Measurements from ENCODE around the gene TRPT1.

The TRPT1 gene

DNA sequence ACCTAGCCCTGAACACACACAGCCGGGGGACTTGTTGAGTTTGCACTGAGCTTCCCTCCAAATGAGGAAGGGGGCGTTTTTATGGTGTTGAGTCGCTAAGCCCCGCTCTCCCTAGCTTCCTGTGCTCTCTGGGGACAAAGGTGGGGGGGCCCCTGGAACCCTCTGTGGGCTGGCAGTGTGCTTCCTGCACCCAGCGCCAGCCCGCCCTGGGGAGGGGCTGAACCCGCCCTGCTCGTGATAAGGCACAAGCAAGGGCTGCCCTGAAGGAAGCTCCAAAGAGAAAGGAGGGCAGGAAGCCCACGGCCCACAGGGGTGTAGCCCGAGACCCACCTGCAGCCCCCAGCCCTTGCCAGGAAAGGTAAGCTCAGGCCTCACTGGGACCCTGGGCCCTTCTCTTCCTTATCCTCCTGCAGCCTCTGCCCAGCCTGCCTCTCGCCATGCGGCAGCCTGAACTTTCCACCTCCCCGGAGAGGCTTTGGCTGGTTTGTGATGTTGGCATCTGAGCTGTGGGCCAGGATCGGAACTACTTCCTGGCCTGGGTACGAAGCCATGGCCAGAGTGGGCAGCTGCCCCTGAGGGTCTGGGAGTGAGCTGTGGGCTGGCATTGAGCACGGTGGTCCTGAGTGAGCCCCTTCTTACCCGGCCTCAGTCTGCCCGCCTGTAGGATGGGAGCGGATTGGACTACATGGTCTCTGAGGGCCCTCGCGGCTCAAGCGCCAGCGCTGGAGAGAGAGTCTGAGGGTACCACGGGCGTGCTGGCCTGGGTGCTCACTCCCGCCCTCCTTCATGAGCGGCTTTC is 19.3 kb downstream of the TRPT1 start, which contains the start of gene FERMT3:
FERMT3 (plus strand) TSS at position 265 of the 799 bp plus-strand sequence. CDS start 644 bp downstream, outside the sequence.
- DNase-seq = no peak

DNA sequence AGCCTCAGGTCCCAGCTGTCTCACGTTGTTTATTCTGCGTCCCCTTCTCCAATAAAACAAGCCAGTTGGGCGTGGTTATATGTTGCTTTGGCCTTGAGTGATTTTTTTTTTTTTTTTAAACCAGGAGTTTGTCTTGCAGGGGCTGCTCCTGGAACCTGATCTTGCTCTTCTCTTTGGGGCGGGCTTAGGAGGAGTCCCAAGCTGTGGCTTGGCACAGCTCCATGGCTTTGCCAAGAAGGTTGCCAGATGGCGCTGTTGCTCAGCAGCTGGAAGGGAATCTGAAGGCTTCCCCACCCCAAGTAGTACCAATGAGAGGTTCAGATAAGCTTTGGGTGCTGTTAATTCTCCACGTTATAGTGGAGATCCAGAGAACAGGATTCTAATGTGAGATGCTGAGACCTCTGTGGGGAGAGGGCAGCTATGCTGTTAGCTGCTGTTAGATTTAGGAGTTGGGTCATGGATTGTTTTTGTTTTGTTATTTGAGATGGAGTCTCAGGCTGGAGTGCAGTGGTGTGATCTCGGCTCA is 21.5 kb downstream of the TRPT1 start:
- peak; percentile 93 for DNase-seq

DNA sequence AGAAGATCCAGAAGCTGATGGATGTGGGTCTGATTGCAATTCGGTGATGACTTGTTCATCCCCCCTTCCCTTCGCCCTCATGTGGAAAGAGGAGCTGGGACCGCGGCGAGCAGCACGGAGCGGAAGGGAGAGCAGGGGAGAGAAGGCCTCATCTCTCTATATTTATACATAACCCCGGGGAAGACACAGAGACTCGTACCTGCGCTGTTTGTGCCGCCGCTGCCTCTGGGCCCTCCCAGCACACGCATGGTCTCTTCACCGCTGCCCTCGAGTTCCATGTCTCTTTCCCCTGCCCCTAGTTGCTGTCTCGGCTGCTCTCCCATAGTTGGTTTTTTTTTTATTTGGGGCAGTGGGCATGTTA is 21.9 kb downstream of the TRPT1 start:
- DNase-seq = no peak

DNA sequence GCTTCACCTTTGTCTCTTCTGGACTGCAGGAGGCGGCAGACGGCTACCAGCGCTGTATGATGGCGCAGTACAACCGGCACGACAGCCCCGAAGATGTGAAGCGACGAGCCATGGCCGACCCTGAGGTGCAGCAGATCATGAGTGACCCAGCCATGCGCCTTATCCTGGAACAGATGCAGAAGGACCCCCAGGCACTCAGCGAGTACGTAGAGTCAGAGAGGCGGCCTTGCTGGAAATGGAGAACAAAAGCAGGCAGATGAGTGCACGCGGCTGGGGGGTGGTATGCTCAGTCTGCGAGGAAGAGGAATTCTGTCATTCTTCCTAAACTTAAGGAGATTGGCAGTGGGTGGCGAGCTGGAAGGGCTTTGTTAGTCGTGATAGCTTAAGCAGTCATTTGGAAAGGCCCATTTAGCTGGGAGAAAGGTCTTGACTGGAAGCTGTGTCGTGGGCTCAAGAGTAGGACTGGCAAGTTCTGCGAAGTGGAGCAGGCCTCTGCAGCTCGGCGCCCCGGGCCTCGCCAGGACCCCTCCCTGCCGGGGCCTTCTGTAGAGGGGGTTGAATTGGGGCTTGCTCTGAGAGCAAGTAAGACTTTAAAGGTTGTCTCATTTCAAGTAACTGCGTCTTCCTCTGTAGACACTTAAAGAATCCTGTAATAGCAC is 22.4 kb downstream of the TRPT1 start:
- DNase-seq = no peak

DNA sequence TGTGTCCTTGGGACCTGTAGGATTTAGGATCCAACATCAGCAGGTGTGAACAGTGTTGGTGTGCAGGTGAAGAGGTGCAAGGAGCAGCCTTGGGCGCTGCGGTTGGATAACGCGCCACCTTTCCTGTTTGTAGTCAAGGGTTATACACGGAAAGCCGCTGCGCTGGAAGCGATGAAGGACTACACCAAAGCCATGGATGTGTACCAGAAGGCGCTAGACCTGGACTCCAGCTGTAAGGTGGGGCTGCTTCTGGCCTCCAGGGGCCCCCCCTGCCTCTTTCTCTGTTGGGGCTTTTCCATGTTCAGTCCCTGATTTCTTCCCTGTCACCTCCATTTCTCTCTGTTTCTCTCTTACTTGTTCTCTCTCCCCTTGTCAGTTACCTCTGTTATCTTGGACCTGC is 23.0 kb downstream of the TRPT1 start:
- no peak for DNase-seq

DNA sequence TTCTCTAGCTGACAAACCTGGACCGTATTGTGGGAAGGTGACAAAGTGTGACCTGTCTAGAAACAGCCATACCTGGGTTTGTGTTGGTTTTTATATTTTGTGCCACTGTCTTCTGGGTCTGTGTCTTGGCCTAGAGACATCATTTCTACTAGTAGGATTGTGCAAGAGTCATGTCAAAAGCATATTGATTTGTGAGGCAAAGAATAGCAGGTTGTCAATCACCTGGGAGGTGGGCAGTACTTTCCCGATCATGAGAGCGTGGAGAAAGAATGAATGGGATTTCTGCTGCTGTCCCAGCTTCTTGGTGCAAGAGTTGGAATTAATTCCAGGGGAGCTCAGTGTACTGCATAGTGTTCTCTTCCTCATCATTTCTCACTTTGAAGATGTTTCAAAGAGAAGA is 24.4 kb downstream of the TRPT1 start:
- no peak for DNase-seq

DNA sequence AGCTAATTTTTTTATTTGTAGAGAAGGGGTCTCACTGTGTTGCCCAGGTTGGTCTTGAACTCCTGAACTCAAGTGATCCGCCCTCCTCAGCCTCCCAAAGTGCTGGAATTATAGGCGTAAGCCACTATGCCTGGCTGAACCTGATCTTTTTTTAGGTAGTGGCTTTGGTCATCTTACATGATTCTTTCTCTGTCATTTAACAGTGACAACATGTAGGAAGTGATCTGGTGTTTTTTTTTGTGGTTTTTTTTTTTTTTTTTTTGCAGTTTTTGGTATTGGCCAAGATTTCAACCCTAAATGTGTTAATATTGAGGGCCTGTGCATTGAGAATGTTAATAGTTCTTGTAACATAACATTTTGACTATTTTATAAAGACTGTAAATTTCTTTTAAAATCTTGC is 27.5 kb downstream of the TRPT1 start:
- DNase-seq = no peak

DNA sequence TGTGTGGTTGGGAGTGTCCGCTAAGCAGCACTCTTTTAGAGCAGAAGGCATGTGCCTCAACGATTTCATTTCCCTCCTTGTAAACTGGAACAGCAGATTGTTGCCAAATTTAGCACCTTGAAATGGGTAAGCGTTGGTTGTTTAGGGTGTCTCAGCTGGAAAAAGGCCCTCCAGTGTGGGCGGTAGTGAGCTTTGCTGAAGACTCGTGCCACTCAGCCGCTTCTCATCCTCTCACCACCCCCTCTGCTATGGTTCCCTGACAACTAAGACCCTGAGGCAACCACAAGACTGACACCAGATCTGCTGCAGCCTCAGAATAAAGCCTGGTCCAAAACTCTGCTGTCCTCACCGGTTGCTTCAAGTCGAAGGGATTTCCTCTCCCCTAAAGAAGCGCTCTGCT is 29.4 kb downstream of the TRPT1 start:
- DNase-seq = no peak

DNA sequence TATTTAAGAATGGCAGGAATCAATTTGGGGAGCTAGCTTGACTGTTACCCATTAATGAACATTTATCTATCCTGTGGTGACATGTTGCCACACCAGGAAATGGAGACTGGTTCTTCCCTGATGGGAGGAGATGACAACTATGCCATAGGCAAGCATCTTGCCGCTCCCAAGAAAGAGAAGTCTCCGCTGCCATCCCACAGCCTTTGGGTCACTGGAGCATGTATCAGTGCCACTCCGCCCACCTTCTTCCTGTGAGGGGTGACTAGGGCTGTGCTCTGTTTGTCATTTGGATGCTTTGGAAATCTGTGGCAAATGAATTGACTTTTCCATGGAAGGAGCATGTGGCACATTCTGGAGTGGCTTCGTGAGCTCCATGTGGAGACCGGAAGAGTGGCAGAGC is 33.6 kb downstream of the TRPT1 start:
- DNase-seq = no peak

DNA sequence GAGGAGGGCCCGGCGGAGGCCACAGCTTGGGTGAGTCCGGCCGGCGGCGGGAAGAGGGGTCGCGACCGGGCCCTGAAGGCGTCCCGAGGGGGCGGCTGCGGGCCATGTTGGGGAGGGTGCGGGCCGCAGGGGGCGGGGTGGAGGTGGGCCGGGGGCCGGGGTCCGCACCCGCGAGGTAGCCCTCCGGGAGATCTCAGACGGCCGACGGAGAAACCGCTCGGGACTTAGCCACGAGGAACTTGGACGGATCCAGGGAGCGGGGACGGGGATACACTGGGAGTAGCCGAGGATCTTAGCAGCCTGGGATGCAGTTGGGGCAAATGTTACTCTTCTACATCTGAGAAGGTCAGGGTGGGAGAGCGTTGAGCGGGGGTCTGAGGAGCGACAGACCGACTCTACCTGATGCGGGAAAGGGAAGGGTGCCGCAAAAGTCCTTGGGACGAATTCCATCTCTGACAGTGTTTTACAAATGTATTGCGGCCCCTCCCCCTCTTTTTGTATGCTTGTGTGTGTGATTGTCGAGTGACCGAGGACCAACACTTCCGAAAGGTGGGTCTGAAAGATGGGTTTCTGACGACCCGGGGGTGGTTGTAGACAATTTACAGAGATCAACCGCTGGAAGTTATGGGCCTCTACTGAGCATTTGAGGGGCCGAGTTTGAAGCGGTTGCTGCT is 39.4 kb downstream of the TRPT1 start:
- DNase-seq = no peak

DNA sequence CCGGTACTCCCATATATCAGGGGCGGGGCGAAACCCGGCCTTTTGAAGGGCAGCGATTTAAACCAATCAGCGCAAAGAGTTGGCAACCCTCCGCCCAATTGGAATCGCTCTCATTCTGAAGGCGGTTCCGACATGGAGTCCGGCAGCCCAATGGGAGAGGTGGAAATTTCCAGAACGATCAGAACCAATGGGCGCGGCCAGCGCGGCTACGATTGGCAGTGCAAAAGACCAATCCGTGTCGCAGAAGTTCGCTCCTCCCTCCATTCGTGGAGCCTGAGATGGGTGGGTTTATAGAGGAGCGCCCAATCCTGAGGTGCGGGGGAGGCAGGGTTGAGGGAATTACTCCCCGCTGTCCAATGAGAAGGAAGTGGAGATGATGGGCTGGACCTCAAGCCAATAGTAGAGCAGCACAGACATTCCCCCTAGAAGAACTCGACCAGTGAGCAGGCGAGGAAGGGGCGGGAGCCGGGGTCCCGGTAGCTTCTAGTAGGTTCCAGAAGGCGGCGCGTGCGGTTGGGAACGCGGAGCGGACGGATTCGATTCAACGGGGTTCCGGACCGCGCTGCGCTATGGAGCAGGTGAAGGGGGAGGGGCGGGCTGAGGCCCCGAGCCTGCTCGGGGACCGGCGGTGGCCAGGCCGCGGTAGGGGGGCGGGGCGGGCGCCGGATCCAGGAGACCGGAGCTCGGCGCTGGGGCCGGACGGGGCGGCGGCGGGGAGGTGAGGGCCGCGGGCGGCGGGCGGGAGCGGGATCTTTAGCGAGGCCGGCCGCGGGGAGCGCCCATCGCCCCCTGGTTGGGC is 40.1 kb downstream of the TRPT1 start, which contains the start of gene STIP1:
STIP1 (plus strand) TSS at position 479 of the 799 bp plus-strand sequence; CDS start at position 570, 91 bp downstream.
- DNase-seq = peak; percentile 100

DNA sequence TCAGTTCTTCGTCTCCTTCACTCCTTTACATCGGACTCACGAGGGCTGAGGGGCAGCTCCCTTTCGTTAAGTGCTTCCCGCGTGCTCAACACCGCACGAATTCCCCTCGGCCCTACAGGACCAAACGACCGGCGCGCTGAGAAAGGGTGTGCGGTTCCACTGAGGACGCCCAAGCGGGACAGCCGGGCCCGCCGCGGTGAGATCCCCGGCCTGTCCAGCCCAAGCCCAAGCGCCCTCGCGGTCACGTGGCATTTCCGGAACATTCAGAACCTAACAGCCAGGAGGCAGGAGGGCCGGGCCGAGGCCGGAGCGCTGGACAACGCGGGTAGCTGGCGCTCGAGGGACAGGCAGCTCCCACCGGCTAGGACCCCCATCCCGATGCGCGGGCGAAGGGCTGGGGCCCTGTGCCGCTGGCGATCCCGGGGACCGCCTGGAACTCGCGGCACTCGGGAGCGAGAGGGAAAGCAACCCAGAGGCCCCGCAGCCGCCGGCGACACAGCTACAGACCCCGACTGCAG is 40.8 kb downstream of the TRPT1 start:
- no peak for DNase-seq

DNA sequence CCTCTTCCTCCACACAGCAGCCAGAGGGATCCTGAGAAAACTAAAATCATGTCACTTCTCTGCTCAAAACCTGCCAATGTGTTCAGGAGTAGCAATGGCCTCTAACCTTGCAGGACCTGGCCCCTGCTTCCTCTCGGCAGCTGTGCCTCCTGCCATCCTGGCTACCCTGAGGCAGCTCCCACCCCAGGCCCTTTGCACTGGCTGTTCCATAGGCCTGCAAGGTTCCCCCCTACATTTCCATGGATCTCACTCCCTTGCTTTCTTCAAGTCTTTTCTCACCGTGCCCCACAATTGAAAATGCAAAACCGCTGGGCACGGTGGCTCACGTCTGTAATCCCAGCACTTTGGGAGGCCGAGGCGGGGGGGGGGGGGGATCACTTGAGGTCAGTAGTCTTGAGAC is 42.1 kb downstream of the TRPT1 start:
- no peak for DNase-seq

DNA sequence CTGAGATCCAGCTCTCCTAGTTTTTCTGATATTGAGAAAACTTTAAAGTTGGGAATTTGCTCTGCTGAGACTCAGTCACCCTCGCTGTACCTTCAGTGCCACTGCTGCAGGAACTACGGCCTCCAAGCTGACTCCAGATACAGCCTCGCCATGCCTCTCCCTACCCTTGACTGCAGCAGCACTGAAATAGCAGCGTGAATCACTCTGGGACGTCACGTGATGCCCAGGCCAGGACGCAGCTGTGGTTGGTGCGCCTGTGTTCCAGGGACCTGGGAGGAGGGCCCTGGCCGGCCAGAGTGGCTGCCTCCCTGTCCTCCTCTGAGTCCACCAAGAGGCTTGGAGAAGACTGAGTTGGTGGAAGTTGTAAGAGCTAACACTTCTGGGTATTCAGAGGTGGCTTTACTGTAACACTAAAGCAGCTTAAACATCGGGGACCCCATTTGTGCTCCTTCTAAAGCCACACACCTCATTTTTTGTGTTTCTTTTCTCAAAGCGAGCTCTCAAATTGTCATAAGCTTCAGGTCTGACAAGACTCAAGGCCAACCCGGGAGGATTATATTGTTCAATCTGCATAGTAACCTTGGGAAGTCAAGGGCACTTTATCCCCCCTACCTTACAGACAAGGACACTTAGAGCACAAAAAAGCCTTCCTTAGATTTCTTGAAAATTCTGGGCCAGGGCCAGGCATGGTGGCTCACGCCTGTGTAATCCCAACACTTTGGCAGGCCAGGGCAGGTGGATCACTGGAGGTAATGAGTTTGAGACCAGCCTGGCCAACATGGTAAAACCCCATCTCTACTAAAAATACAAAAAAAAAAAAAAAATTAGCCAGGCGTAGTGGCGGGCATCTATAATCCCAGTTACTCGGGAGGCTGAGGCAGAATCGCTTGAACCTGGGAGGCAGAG is 44.2 kb downstream of the TRPT1 start:
- DNase-seq = peak; percentile 84

DNA sequence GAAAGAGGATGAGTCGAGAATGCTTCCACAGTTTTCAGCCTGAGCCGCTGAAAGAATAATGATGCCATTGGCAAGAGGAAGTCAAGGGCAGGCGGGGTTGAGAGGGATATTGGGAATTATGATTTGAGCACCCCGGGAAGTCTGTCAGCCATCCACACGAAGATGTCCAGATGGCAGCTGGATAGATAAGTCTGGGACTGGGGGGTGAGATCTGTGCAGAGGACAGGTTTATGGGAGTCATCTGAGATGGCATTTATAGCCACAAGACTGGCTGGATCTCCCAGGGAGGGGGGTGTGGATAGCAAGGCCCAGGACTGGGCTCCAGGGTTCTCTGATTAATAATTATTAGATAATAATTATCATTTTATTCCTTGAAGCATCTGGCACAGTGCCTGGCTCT is 45.1 kb downstream of the TRPT1 start:
- no peak for DNase-seq

DNA sequence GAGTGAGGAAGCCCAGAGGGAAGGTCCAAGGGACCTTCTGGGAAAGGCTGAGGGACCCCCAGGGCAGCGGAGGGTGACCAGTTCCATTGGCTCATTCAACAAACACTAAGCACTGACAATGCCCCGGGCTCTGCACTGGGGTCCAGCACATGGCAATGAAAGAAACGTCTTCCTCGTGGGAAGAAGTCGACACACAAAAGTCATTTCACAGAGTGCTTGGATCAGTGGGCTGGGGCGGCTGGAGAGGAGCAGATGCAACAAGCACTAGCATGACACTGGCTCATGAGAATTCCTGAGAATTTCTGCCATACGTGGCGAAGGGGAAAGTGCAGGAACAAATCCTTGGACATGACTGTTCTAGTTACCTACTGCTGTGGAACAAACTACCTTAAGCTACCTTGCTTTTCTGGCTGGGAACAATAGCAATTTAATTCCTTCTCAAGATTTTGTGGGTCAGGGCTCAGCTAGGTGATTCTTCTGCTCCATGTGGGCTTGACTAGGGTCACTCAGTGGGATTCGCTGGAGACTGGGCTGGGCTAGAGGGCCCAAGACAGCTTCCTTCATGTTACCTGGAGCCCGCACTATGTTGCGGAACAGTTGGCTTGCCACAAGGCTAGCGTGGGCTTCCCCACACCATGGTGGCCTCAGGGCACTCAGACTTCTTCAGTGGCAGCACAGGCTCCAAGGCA is 46.9 kb downstream of the TRPT1 start:
- DNase-seq = no peak

DNA sequence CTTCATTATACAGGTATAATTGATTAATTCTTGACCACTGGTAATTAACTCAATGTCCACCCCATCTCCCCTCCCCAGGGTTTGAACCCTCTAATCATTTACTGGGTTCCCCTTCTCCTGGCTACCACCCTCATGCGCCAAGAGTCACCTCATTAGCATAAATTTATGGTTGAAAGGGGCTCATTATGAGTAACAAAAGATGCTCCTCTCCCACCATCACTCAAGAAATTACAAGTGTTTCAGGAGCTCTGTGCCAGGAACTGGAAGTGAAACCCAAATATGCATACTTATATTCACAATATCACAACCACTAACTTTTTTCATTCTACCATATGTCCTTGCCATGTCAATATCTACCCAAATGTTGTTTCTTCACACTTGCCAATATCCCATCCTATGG is 47.8 kb downstream of the TRPT1 start:
- DNase-seq = no peak

DNA sequence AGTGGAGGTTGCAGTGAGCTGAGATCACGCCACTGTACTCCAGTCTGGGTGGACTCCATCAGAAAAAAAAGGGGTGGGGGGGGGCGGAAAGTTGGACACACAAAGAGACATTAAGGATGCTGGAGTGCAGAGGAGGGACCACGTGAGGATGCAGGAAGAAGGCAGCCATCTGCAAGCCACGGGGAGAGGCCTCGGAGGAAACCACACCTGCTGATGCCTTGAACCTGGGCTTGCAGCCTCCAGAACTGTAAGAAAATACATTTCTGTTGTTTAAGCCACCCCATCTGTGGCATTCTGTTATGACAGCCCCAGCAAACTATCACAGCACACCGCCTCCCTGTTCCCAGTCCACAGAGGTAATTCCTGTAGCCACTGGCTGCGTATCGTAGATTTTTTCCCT is 49.2 kb downstream of the TRPT1 start:
- DNase-seq = no peak
